Mucosa of stomach (tissue), 1 donor: ENCODE data around the gene ITPR3.
A peak's percentile ranks its signal among the peaks of the same experiment; 100 is the strongest.

ENCODE experiments used
- H3K27me3 ChIP-seq: one replicate; pipeline ENCODE4 v1.7.0; 2013; ENCODE audit warnings: mild to moderate bottlenecking, low read length; ENCODE audit not compliant: control insufficient read depth, insufficient read depth
- H3K36me3 ChIP-seq: one replicate; pipeline ENCODE4 v1.7.0; 2013; ENCODE audit warnings: low read length; ENCODE audit not compliant: control insufficient read depth, insufficient read depth
- H3K4me1 ChIP-seq: one replicate; pipeline ENCODE4 v1.7.0; 2013; ENCODE audit warnings: mild to moderate bottlenecking, low read length; ENCODE audit not compliant: control insufficient read depth, insufficient read depth
- H3K4me3 ChIP-seq: one replicate; pipeline ENCODE4 v1.7.0; 2013; ENCODE audit warnings: low read length
- H3K9ac ChIP-seq: one replicate; pipeline ENCODE4 v1.7.0; 2013; ENCODE audit warnings: mild to moderate bottlenecking, low read length, moderate library complexity
- H3K9me3 ChIP-seq: one replicate; pipeline ENCODE4 v1.7.0; 2013; ENCODE audit warnings: mild to moderate bottlenecking, low read length, moderate library complexity; ENCODE audit not compliant: control insufficient read depth
- donor health status: Pancreatic carcinoma.

ITPR3 gene

GRCh38 chr6:33716890-33717632 lies 95.9 kb downstream of the ITPR3 start:
- H3K27me3 ChIP-seq = no peaks in the 10 kb centered on the region
- H3K9ac ChIP-seq = peak overlapping the region; percentile 1
- H3K36me3 ChIP-seq = no peaks in the 10 kb centered on the region
- H3K9me3 ChIP-seq = no peaks in the 10 kb centered on the region
- H3K4me3 ChIP-seq = no peak overlapping the region
- peaks cover 67% of the 10 kb centered on the region for H3K4me1 ChIP-seq

GRCh38 chr6:33717934-33718455 lies 96.9 kb downstream of the ITPR3 start:
- Histone ChIP-seq H3K4me1 (peaks cover 75% of the 10 kb centered on the region), H3K36me3 (no peaks in the 10 kb centered on the region), H3K9me3 (no peaks in the 10 kb centered on the region), H3K27me3 (no peaks in the 10 kb centered on the region), H3K4me3 (no peak overlapping the region), H3K9ac (no peak overlapping the region)

GRCh38 chr6:33718713-33719112 lies 97.6 kb downstream of the ITPR3 start:
- Histone ChIP-seq H3K4me1 (peaks cover 83% of the 10 kb centered on the region), H3K9me3 (no peaks in the 10 kb centered on the region), H3K9ac (peak overlapping the region; percentile 74), H3K4me3 (no peak overlapping the region), H3K27me3 (no peaks in the 10 kb centered on the region), H3K36me3 (no peaks in the 10 kb centered on the region)

- peak overlapping the region; percentile 74 for H3K9ac ChIP-seq
- peaks cover 84% of the 10 kb centered on the region for H3K4me1 ChIP-seq
- H3K9me3 ChIP-seq = no peaks in the 10 kb centered on the region
- H3K36me3 ChIP-seq = no peaks in the 10 kb centered on the region
- H3K4me3 ChIP-seq = peak overlapping the region; percentile 37
- no peaks in the 10 kb centered on the region for H3K27me3 ChIP-seq
These were observed 98.3 kb downstream of the ITPR3 start for GRCh38 chr6:33719326-33719987.

GRCh38 chr6:33720998-33721397 lies 99.9 kb downstream of the ITPR3 start:
- peaks cover 75% of the 10 kb centered on the region for H3K4me1 ChIP-seq
- H3K36me3 ChIP-seq = no peaks in the 10 kb centered on the region
- no peak overlapping the region for H3K4me3 ChIP-seq
- peak overlapping the region; percentile 61 for H3K9ac ChIP-seq
- H3K27me3 ChIP-seq = no peaks in the 10 kb centered on the region
- H3K9me3 ChIP-seq = no peaks in the 10 kb centered on the region

- peaks cover 70% of the 10 kb centered on the region for H3K4me1 ChIP-seq
- H3K9me3 ChIP-seq = no peaks in the 10 kb centered on the region
- no peaks in the 10 kb centered on the region for H3K36me3 ChIP-seq
- no peaks in the 10 kb centered on the region for H3K27me3 ChIP-seq
- H3K4me3 ChIP-seq = no peak overlapping the region
- no peak overlapping the region for H3K9ac ChIP-seq
These were observed 100.4 kb downstream of the ITPR3 start for GRCh38 chr6:33721508-33721907.

- H3K27me3 ChIP-seq = no peaks in the 10 kb centered on the region
These were observed 101.0 kb downstream of the ITPR3 start for GRCh38 chr6:33722103-33722623.

GRCh38 chr6:33723371-33724085 lies 102.4 kb downstream of the ITPR3 start:
- H3K4me1 ChIP-seq = peaks cover 50% of the 10 kb centered on the region
- no peaks in the 10 kb centered on the region for H3K27me3 ChIP-seq
- no peak overlapping the region for H3K4me3 ChIP-seq
- H3K36me3 ChIP-seq = no peaks in the 10 kb centered on the region
- no peaks in the 10 kb centered on the region for H3K9me3 ChIP-seq
- H3K9ac ChIP-seq = no peak overlapping the region

More at GRCh38 chr6:33722103-33722623, 101.0 kb downstream of the ITPR3 start:
- no peak overlapping the region for H3K9ac ChIP-seq
- H3K4me1 ChIP-seq = peaks cover 63% of the 10 kb centered on the region
- no peak overlapping the region for H3K4me3 ChIP-seq
- H3K36me3 ChIP-seq = no peaks in the 10 kb centered on the region
- H3K9me3 ChIP-seq = no peaks in the 10 kb centered on the region

- H3K27me3 ChIP-seq = no peaks in the 10 kb centered on the region
- H3K36me3 ChIP-seq = no peaks in the 10 kb centered on the region
- H3K4me1 ChIP-seq = peaks cover 41% of the 10 kb centered on the region
- H3K9ac ChIP-seq = no peak overlapping the region
- H3K4me3 ChIP-seq = no peak overlapping the region
- H3K9me3 ChIP-seq = no peaks in the 10 kb centered on the region
These were observed 103.2 kb downstream of the ITPR3 start for GRCh38 chr6:33724102-33725023.

GRCh38 chr6:33725222-33725621 lies 104.1 kb downstream of the ITPR3 start:
- Histone ChIP-seq H3K4me1 (peaks cover 36% of the 10 kb centered on the region), H3K36me3 (no peaks in the 10 kb centered on the region)

More at GRCh38 chr6:33725222-33725621, 104.1 kb downstream of the ITPR3 start:
- no peak overlapping the region for H3K4me3 ChIP-seq
- no peaks in the 10 kb centered on the region for H3K27me3 ChIP-seq
- no peaks in the 10 kb centered on the region for H3K9me3 ChIP-seq
- no peak overlapping the region for H3K9ac ChIP-seq
